ENCODE data around the gene PDP2. TPM values are rescaled to one million over a fixed set of nuclear protein-coding genes. Genes with fewer than 3 reads are reported as not detected.
A peak's percentile ranks its signal among the peaks of the same experiment; 100 is the strongest.
"Not testable (repeated sequence)": the region's sequence is repeated elsewhere in the genome, so short reads cannot be mapped to it uniquely, and the experiment has no call there.

The PDP2 gene
- total RNA-seq, 1 experiment from 2014 or later, result 11.7 TPM

- Histone ChIP-seq H3K79me2 (ENCODE audit: low read length) (peaks cover under 1% of the 10 kb centered on the region; the same call in 1 of the 2 replicates), H2AFZ (ENCODE audit: low read length) (no peak overlapping the region), H3K4me2 (ENCODE audit: low read depth, low read length, poor library complexity, severe bottlenecking) (no peak overlapping the region), H3K4me3 (ENCODE audit: low read length) (no peak overlapping the region), H4K20me1 (ENCODE audit: insufficient read depth, low read depth, low read length) (peaks cover 7% of the 10 kb centered on the region; the same call in 1 of the 2 replicates), H3K27me3 (ENCODE audit: low read length) (no peaks in the 10 kb centered on the region), H3K27ac (ENCODE audit: low read length) (no peak overlapping the region), H3K9me2 (replicated peaks; ENCODE audit: insufficient read depth, low read length) (no peaks in the 10 kb centered on the region), H3K9ac (ENCODE audit: low read length) (no peak overlapping the region), H3K36me3 (ENCODE audit: insufficient read depth, low read length) (no peaks in the 10 kb centered on the region; the same call in 1 of the 2 replicates), H3K9me3 (ENCODE audit: low read length) (no peaks in the 10 kb centered on the region), H3K4me1 (ENCODE audit: low read length) (no peaks in the 10 kb centered on the region)
- no peak for DNase-seq
Observed at GRCh38 chr16:66891797-66892196, 11.5 kb downstream of the PDP2 start.

GRCh38 chr16:66894055-66894454 lies 13.7 kb downstream of the PDP2 start:
- no peaks in the 10 kb centered on the region for H3K79me2 ChIP-seq (ENCODE audit: low read length)
- H3K36me3 ChIP-seq (ENCODE audit: insufficient read depth, low read length), result no peaks in the 10 kb centered on the region
- no peaks in the 10 kb centered on the region for H3K27me3 ChIP-seq (ENCODE audit: low read length)
- no peak overlapping the region for H3K4me2 ChIP-seq (ENCODE audit: low read depth, low read length, poor library complexity, severe bottlenecking)
- H3K4me3 ChIP-seq (ENCODE audit: low read length), result no peak overlapping the region
- no peak overlapping the region for H2AFZ ChIP-seq (ENCODE audit: low read length)
- no peaks in the 10 kb centered on the region for H3K4me1 ChIP-seq (ENCODE audit: low read length)
- no peak overlapping the region for H3K27ac ChIP-seq (ENCODE audit: low read length)
- H3K9me2 ChIP-seq (replicated peaks; ENCODE audit: insufficient read depth, low read length), result no peaks in the 10 kb centered on the region
- H4K20me1 ChIP-seq (ENCODE audit: insufficient read depth, low read depth, low read length), result peaks cover 7% of the 10 kb centered on the region; the same call in 1 of the 2 replicates
- no peak overlapping the region for H3K9ac ChIP-seq (ENCODE audit: low read length)
- no peak for DNase-seq
- H3K9me3 ChIP-seq (ENCODE audit: low read length), result no peaks in the 10 kb centered on the region

- peak; percentile 86 for DNase-seq
- no peaks in the 10 kb centered on the region for H3K27me3 ChIP-seq (ENCODE audit: low read length)
- H4K20me1 ChIP-seq (ENCODE audit: insufficient read depth, low read depth, low read length), result peaks cover 7% of the 10 kb centered on the region; the same call in 1 of the 2 replicates
- no peaks in the 10 kb centered on the region for H3K9me3 ChIP-seq (ENCODE audit: low read length)
- H3K27ac ChIP-seq (ENCODE audit: low read length), result no peak overlapping the region
- H3K79me2 ChIP-seq (ENCODE audit: low read length), result no peaks in the 10 kb centered on the region
- no peaks in the 10 kb centered on the region for H3K9me2 ChIP-seq (replicated peaks; ENCODE audit: insufficient read depth, low read length)
- H2AFZ ChIP-seq (ENCODE audit: low read length), result no peak overlapping the region
- no peak overlapping the region for H3K9ac ChIP-seq (ENCODE audit: low read length)
- no peak overlapping the region for H3K4me2 ChIP-seq (ENCODE audit: low read depth, low read length, poor library complexity, severe bottlenecking)
- no peak overlapping the region for H3K4me3 ChIP-seq (ENCODE audit: low read length)
- no peaks in the 10 kb centered on the region for H3K36me3 ChIP-seq (ENCODE audit: insufficient read depth, low read length)
- no peaks in the 10 kb centered on the region for H3K4me1 ChIP-seq (ENCODE audit: low read length)
Observed at GRCh38 chr16:66894948-66895688, 14.8 kb downstream of the PDP2 start.

- no peak overlapping the region for H2AFZ ChIP-seq (ENCODE audit: low read length)
- H3K4me3 ChIP-seq (ENCODE audit: low read length), result no peak overlapping the region
- no peaks in the 10 kb centered on the region for H3K79me2 ChIP-seq (ENCODE audit: low read length)
- no peaks in the 10 kb centered on the region for H3K4me1 ChIP-seq (ENCODE audit: low read length)
- H3K36me3 ChIP-seq (ENCODE audit: insufficient read depth, low read length), result no peaks in the 10 kb centered on the region
- H3K27ac ChIP-seq (ENCODE audit: low read length), result no peak overlapping the region
- no peaks in the 10 kb centered on the region for H3K27me3 ChIP-seq (ENCODE audit: low read length)
- H3K9me2 ChIP-seq (replicated peaks; ENCODE audit: insufficient read depth, low read length), result no peaks in the 10 kb centered on the region
- H4K20me1 ChIP-seq (ENCODE audit: insufficient read depth, low read depth, low read length), result peaks cover 7% of the 10 kb centered on the region; the same call in 1 of the 2 replicates
- no peak overlapping the region for H3K9ac ChIP-seq (ENCODE audit: low read length)
- no peaks in the 10 kb centered on the region for H3K9me3 ChIP-seq (ENCODE audit: low read length)
- no peak for DNase-seq
- no peak overlapping the region for H3K4me2 ChIP-seq (ENCODE audit: low read depth, low read length, poor library complexity, severe bottlenecking)
Observed at GRCh38 chr16:66895689-66895979, 15.3 kb downstream of the PDP2 start.

- H3K9me2 ChIP-seq (replicated peaks; ENCODE audit: insufficient read depth, low read length), result no peaks in the 10 kb centered on the region
- no peak overlapping the region for H3K4me2 ChIP-seq (ENCODE audit: low read depth, low read length, poor library complexity, severe bottlenecking)
- H3K36me3 ChIP-seq (ENCODE audit: insufficient read depth, low read length), result no peaks in the 10 kb centered on the region
- H3K4me1 ChIP-seq (ENCODE audit: low read length), result no peaks in the 10 kb centered on the region
- H4K20me1 ChIP-seq (ENCODE audit: insufficient read depth, low read depth, low read length), result peaks cover 7% of the 10 kb centered on the region; the same call in 1 of the 2 replicates
- DNase-seq, result no peak
- no peak overlapping the region for H2AFZ ChIP-seq (ENCODE audit: low read length)
- no peak overlapping the region for H3K9ac ChIP-seq (ENCODE audit: low read length)
- H3K9me3 ChIP-seq (ENCODE audit: low read length), result no peaks in the 10 kb centered on the region
- no peaks in the 10 kb centered on the region for H3K79me2 ChIP-seq (ENCODE audit: low read length)
- H3K4me3 ChIP-seq (ENCODE audit: low read length), result no peak overlapping the region
- no peaks in the 10 kb centered on the region for H3K27me3 ChIP-seq (ENCODE audit: low read length)
- H3K27ac ChIP-seq (ENCODE audit: low read length), result no peak overlapping the region
Observed at GRCh38 chr16:66895999-66896398, 15.7 kb downstream of the PDP2 start.

- not testable (repeated sequence) for H3K9me3 ChIP-seq (ENCODE audit: low read length); H3K36me3 ChIP-seq (ENCODE audit: insufficient read depth, low read length)
Observed at GRCh38 chr16:66896682-66897081, 16.4 kb downstream of the PDP2 start.

GRCh38 chr16:66898207-66898606 lies 17.9 kb downstream of the PDP2 start:
- H3K27me3 ChIP-seq (ENCODE audit: low read length), result no peaks in the 10 kb centered on the region
- H3K4me2 ChIP-seq (ENCODE audit: low read depth, low read length, poor library complexity, severe bottlenecking), result no peak overlapping the region
- H3K4me3 ChIP-seq (ENCODE audit: low read length), result no peak overlapping the region
- no peaks in the 10 kb centered on the region for H3K79me2 ChIP-seq (ENCODE audit: low read length)
- no peak overlapping the region for H3K9ac ChIP-seq (ENCODE audit: low read length)
- no peaks in the 10 kb centered on the region for H3K36me3 ChIP-seq (ENCODE audit: insufficient read depth, low read length)
- peaks cover 5% of the 10 kb centered on the region for H3K4me1 ChIP-seq (ENCODE audit: low read length)
- H3K9me2 ChIP-seq (replicated peaks; ENCODE audit: insufficient read depth, low read length), result no peaks in the 10 kb centered on the region
- H4K20me1 ChIP-seq (ENCODE audit: insufficient read depth, low read depth, low read length), result peaks cover 7% of the 10 kb centered on the region; the same call in 1 of the 2 replicates
- no peak overlapping the region for H2AFZ ChIP-seq (ENCODE audit: low read length)
- no peak for DNase-seq
- H3K9me3 ChIP-seq (ENCODE audit: low read length), result no peaks in the 10 kb centered on the region
- H3K27ac ChIP-seq (ENCODE audit: low read length), result no peak overlapping the region

More at GRCh38 chr16:66896682-66897081, 16.4 kb downstream of the PDP2 start:
- H3K4me2 ChIP-seq (ENCODE audit: low read depth, low read length, poor library complexity, severe bottlenecking); H3K9ac ChIP-seq (ENCODE audit: low read length); H2AFZ ChIP-seq (ENCODE audit: low read length); H3K9me2 ChIP-seq (replicated peaks; ENCODE audit: insufficient read depth, low read length); DNase-seq; H3K4me1 ChIP-seq (ENCODE audit: low read length); H3K27ac ChIP-seq (ENCODE audit: low read length); H3K79me2 ChIP-seq (ENCODE audit: low read length); H3K27me3 ChIP-seq (ENCODE audit: low read length); H4K20me1 ChIP-seq (ENCODE audit: insufficient read depth, low read depth, low read length); H3K4me3 ChIP-seq (ENCODE audit: low read length): not testable (repeated sequence)

GRCh38 chr16:66898933-66899309 lies 18.6 kb downstream of the PDP2 start:
- no peak overlapping the region for H3K4me3 ChIP-seq (ENCODE audit: low read length)
- H3K9ac ChIP-seq (ENCODE audit: low read length), result no peak overlapping the region
- no peak for DNase-seq
- H3K4me1 ChIP-seq (ENCODE audit: low read length), result peaks cover 6% of the 10 kb centered on the region
- H2AFZ ChIP-seq (ENCODE audit: low read length), result no peak overlapping the region
- H3K27ac ChIP-seq (ENCODE audit: low read length), result no peak overlapping the region
- no peaks in the 10 kb centered on the region for H3K36me3 ChIP-seq (ENCODE audit: insufficient read depth, low read length)
- H3K27me3 ChIP-seq (ENCODE audit: low read length), result no peaks in the 10 kb centered on the region
- H3K79me2 ChIP-seq (ENCODE audit: low read length), result no peaks in the 10 kb centered on the region
- no peak overlapping the region for H3K4me2 ChIP-seq (ENCODE audit: low read depth, low read length, poor library complexity, severe bottlenecking)
- H4K20me1 ChIP-seq (ENCODE audit: insufficient read depth, low read depth, low read length), result peaks cover 7% of the 10 kb centered on the region; the same call in 1 of the 2 replicates
- no peaks in the 10 kb centered on the region for H3K9me2 ChIP-seq (replicated peaks; ENCODE audit: insufficient read depth, low read length)
- no peaks in the 10 kb centered on the region for H3K9me3 ChIP-seq (ENCODE audit: low read length)
